ENCODE data around the gene FHOD3. TPM values are rescaled to one million over a fixed set of nuclear protein-coding genes. Genes with fewer than 3 reads are reported as not detected.

FHOD3 gene
- total and polyA plus RNA-seq, 2 donors: 0.90 to 4.1 TPM

DNA sequence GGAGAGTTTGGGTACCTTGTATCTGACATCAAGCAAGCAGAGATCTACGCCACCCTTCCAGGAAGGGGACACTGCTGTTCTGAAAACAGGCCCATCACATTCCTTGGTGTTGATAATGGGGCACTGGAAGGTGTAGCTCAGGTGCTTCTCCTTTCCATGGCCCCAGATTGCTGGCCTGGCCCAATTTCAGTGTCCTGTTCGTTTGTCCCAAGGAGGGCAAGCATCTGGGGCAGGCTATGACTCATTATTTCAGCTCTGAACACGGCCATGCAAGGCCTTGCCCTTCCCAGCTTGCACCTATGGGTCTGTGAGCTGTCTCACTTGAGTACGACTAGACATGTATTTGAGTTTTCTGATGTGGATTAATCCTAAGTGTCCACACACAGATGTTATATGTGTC lies 101.5 kb downstream of the FHOD3 start:
- H3K4me1 ChIP-seq (ENCODE audit: control insufficient read depth in 2 of 2, insufficient read depth in 2 of 2, low read length in 2 of 2): no peaks in the 10 kb centered on the region
- WGBS: 85% methylated on average over 4 of the region's 4 CpGs
- no peak overlapping the region for H3K27ac ChIP-seq (ENCODE audit: low read depth in 1 of 2, low read length in 1 of 2)

DNA sequence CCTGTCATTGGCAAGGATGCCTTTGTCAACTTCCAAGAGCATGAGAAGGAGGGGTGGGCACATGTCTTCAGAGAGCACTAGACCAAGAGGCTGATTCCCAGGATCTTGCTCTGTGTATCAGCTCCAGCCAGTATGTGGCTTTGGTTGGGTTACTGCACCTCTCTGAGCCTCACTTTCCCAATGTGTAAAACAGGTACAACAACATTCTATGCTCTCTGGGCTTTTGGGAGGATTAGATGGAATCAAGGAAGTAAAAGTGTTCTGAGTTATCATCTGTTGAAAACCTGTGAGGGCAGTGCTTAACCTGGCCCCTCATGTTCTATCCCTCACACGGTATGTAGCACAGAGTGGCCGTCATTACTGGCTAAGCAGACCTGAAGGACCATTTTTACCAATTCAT lies 103.9 kb downstream of the FHOD3 start:
- Histone ChIP-seq H3K36me3 (ENCODE audit: control insufficient read depth in 2 of 2, insufficient read depth in 2 of 2, low read length in 1 of 2) (no peaks in the 10 kb centered on the region), H3K4me3 (ENCODE audit: low read length in 2 of 2) (no peak overlapping the region), H3K4me1 (ENCODE audit: control insufficient read depth in 2 of 2, insufficient read depth in 2 of 2, low read length in 2 of 2) (no peaks in the 10 kb centered on the region), H3K27ac (ENCODE audit: low read depth in 1 of 2, low read length in 1 of 2) (no peak overlapping the region), H3K27me3 (ENCODE audit: control insufficient read depth in 2 of 2, insufficient read depth in 1 of 2, low read length in 1 of 2) (no peaks in the 10 kb centered on the region), H3K9me3 (ENCODE audit: control insufficient read depth in 2 of 2, insufficient read depth in 1 of 2, low read length in 1 of 2) (no peaks in the 10 kb centered on the region)
- WGBS: 98% methylated on average over 2 of the region's 2 CpGs
- DNase-seq (ENCODE audit: low read depth in 6 of 9, low spot score in 9 of 9): no peak

More for the DNA sequence above, 101.5 kb downstream of the FHOD3 start:
- H3K27me3 ChIP-seq (ENCODE audit: control insufficient read depth in 2 of 2, insufficient read depth in 1 of 2, low read length in 1 of 2): no peaks in the 10 kb centered on the region
- no peak for DNase-seq (ENCODE audit: low read depth in 6 of 9, low spot score in 9 of 9)
- no peaks in the 10 kb centered on the region for H3K9me3 ChIP-seq (ENCODE audit: control insufficient read depth in 2 of 2, insufficient read depth in 1 of 2, low read length in 1 of 2)
- H3K4me3 ChIP-seq (ENCODE audit: low read length in 2 of 2): no peak overlapping the region
- no peaks in the 10 kb centered on the region for H3K36me3 ChIP-seq (ENCODE audit: control insufficient read depth in 2 of 2, insufficient read depth in 2 of 2, low read length in 1 of 2)

DNA sequence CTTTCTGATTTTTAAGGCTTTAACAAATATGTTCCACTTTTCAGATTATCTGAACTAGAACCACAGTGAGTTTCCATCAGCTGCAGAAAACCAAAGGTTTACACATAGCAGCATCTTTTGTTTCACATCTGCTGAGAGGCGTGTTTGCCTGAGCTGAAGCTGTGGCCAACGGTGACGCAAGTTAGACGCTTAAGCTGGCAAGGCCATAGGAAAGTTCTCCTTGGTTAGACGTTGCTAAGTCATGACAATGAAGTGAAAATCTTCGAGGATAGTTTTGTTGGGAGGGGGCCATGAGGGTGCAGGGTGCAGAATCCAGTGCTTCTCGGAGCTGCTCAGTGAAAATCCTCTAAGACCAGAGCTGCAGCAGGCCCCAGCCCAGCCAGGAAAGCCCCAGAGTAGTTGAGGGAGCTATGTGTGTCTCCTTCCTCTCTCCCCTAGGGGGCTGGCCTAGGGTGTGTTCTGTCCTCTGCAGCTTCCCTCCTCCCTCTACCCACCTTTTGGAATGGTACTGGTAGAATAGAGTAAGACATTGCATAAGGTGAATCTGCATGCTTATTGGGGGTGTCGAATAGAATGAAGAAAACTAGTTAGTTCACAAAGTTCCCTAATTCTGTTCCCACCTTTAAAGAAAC lies 105.4 kb downstream of the FHOD3 start:
- no peaks in the 10 kb centered on the region for H3K4me1 ChIP-seq (ENCODE audit: control insufficient read depth in 2 of 2, insufficient read depth in 2 of 2, low read length in 2 of 2)
- H3K27ac ChIP-seq (ENCODE audit: low read depth in 1 of 2, low read length in 1 of 2): no peak overlapping the region
- H3K9me3 ChIP-seq (ENCODE audit: control insufficient read depth in 2 of 2, insufficient read depth in 1 of 2, low read length in 1 of 2): no peaks in the 10 kb centered on the region
- 88% methylated on average over 8 of the region's 8 CpGs for WGBS
- H3K27me3 ChIP-seq (ENCODE audit: control insufficient read depth in 2 of 2, insufficient read depth in 1 of 2, low read length in 1 of 2): no peaks in the 10 kb centered on the region
- no peak for DNase-seq (ENCODE audit: low read depth in 6 of 9, low spot score in 9 of 9)
- H3K36me3 ChIP-seq (ENCODE audit: control insufficient read depth in 2 of 2, insufficient read depth in 2 of 2, low read length in 1 of 2): no peaks in the 10 kb centered on the region
- no peak overlapping the region for H3K4me3 ChIP-seq (ENCODE audit: low read length in 2 of 2)

DNA sequence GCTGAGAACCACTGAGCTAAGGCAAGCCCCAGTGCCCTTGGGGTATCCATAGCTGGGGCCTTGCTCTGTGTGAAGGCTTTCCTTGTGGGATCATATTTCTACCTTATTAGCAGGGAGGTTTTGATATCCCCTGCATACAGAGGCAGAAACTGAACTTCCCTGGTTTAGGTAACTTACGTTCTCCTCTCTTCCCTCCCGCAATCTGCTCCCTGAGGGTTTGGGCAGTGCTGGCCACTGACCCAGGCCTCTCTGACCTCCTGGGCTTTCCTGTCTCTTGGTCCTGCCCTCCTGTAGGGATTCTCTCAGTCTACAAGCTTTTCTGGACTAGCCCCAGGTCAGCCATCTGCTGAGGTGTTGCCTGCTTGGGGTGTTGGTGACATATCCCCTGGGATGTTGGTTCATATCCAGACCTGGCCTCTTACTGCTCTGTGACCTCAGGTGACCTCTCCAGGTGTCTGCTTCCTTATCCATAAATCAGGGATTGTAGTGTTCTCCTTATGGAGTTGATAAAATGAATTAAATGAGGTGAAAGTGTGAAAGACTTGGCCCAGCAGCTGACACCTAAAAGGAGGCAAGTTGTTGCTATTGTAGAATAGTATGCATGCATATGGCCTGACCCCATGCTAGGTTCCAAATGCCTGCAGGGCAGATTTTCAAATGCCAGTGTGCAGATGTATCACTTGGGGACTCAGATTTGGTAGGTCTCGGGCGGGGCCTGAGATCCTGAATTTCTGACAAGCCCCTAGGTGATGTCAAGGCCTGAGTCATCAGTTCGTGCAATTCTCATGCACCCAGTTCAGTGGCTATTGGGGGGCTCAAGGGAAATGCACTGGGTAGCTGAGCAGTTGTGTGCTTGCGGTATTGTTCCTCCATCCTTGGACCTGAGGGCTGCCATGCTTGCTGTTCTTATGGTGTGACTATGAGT lies 106.6 kb downstream of the FHOD3 start:
- no peaks in the 10 kb centered on the region for H3K4me1 ChIP-seq (ENCODE audit: control insufficient read depth in 2 of 2, insufficient read depth in 2 of 2, low read length in 2 of 2)
- no peak for DNase-seq (ENCODE audit: low read depth in 6 of 9, low spot score in 9 of 9)
- H3K36me3 ChIP-seq (ENCODE audit: control insufficient read depth in 2 of 2, insufficient read depth in 2 of 2, low read length in 1 of 2): no peaks in the 10 kb centered on the region
- no peak overlapping the region for H3K27ac ChIP-seq (ENCODE audit: low read depth in 1 of 2, low read length in 1 of 2)
- no peaks in the 10 kb centered on the region for H3K9me3 ChIP-seq (ENCODE audit: control insufficient read depth in 2 of 2, insufficient read depth in 1 of 2, low read length in 1 of 2)
- 98% methylated on average over 6 of the region's 6 CpGs for WGBS
- H3K27me3 ChIP-seq (ENCODE audit: control insufficient read depth in 2 of 2, insufficient read depth in 1 of 2, low read length in 1 of 2): no peaks in the 10 kb centered on the region
- H3K4me3 ChIP-seq (ENCODE audit: low read length in 2 of 2): no peak overlapping the region

DNA sequence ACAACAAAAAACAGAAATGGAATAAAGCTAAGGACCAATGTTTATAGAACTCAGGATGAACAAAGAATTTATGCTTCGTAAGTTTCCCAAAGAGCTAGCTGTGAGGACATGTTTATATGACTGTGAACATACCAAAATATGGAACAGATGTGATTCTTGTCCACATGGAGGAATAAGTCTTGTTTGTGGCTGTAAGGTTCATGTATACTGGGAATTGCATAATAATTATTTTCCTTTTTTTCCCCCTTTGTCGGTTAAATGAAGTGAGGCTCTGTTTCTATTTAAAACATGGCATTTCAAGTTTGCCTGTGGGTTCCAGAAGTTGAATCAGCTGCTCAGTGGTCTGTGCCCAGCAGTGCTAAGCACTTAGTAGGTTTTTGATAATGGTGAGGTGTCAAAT lies 108.1 kb downstream of the FHOD3 start:
- WGBS: over 99% methylated on average over 2 of the region's 2 CpGs
- Histone ChIP-seq H3K27me3 (ENCODE audit: control insufficient read depth in 2 of 2, insufficient read depth in 1 of 2, low read length in 1 of 2) (no peaks in the 10 kb centered on the region), H3K36me3 (ENCODE audit: control insufficient read depth in 2 of 2, insufficient read depth in 2 of 2, low read length in 1 of 2) (no peaks in the 10 kb centered on the region), H3K27ac (ENCODE audit: low read depth in 1 of 2, low read length in 1 of 2) (no peak overlapping the region), H3K4me1 (ENCODE audit: control insufficient read depth in 2 of 2, insufficient read depth in 2 of 2, low read length in 2 of 2) (no peaks in the 10 kb centered on the region), H3K9me3 (ENCODE audit: control insufficient read depth in 2 of 2, insufficient read depth in 1 of 2, low read length in 1 of 2) (no peaks in the 10 kb centered on the region), H3K4me3 (ENCODE audit: low read length in 2 of 2) (no peak overlapping the region)
- DNase-seq (ENCODE audit: low read depth in 6 of 9, low spot score in 9 of 9): no peak

DNA sequence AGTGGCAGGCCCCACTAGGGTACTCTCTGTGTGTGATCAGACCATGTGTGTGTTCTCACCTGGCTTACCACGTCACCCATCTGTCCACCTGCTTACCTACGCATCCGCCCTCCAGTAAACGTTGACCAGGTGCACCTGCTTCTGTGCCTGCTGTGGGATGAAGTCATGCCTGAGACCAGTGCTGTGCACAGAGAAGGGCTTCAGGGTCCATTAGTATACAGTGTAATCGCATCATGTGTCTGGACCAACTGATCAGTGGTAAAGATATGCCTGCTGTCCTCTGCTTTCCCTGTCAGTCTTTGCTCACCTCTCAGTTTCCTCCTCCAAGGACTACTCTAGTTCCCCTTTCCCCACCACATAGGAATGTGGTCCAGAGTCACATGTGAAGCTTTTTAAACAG lies 109.3 kb downstream of the FHOD3 start:
- no peaks in the 10 kb centered on the region for H3K27me3 ChIP-seq (ENCODE audit: control insufficient read depth in 2 of 2, insufficient read depth in 1 of 2, low read length in 1 of 2)
- H3K27ac ChIP-seq (ENCODE audit: low read depth in 1 of 2, low read length in 1 of 2): no peak overlapping the region
- DNase-seq (ENCODE audit: low read depth in 6 of 9, low spot score in 9 of 9): no peak
- 95% methylated on average over 5 of the region's 5 CpGs for WGBS
- H3K9me3 ChIP-seq (ENCODE audit: control insufficient read depth in 2 of 2, insufficient read depth in 1 of 2, low read length in 1 of 2): no peaks in the 10 kb centered on the region
- H3K36me3 ChIP-seq (ENCODE audit: control insufficient read depth in 2 of 2, insufficient read depth in 2 of 2, low read length in 1 of 2): no peaks in the 10 kb centered on the region
- no peaks in the 10 kb centered on the region for H3K4me1 ChIP-seq (ENCODE audit: control insufficient read depth in 2 of 2, insufficient read depth in 2 of 2, low read length in 2 of 2)
- H3K4me3 ChIP-seq (ENCODE audit: low read length in 2 of 2): no peak overlapping the region

DNA sequence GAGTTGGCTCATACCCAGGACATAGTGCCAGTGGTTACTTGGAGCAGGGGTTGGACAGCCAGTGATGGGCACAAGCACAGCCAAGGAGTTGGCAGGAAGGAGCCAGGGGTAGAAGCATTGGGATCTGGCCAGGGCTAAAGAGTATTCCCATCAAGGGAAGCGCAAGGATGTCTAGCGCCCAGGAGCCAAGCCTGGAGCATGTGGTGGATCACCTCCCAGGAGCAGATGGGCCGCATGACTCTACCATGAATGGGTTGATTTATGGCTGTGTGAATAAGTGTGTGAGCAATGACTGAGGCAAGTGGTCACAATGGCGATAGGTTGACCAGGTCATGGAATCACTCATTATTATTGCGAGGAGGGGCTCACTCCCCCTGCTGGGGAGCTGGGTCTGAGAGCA lies 111.1 kb downstream of the FHOD3 start:
- Histone ChIP-seq H3K9me3 (ENCODE audit: control insufficient read depth in 2 of 2, insufficient read depth in 1 of 2, low read length in 1 of 2) (no peaks in the 10 kb centered on the region), H3K27me3 (ENCODE audit: control insufficient read depth in 2 of 2, insufficient read depth in 1 of 2, low read length in 1 of 2) (no peaks in the 10 kb centered on the region), H3K36me3 (ENCODE audit: control insufficient read depth in 2 of 2, insufficient read depth in 2 of 2, low read length in 1 of 2) (no peaks in the 10 kb centered on the region), H3K4me1 (ENCODE audit: control insufficient read depth in 2 of 2, insufficient read depth in 2 of 2, low read length in 2 of 2) (no peaks in the 10 kb centered on the region), H3K27ac (ENCODE audit: low read depth in 1 of 2, low read length in 1 of 2) (no peak overlapping the region), H3K4me3 (ENCODE audit: low read length in 2 of 2) (no peak overlapping the region)
- WGBS: 96% methylated on average over 5 of the region's 5 CpGs
- no peak for DNase-seq (ENCODE audit: low read depth in 6 of 9, low spot score in 9 of 9)

DNA sequence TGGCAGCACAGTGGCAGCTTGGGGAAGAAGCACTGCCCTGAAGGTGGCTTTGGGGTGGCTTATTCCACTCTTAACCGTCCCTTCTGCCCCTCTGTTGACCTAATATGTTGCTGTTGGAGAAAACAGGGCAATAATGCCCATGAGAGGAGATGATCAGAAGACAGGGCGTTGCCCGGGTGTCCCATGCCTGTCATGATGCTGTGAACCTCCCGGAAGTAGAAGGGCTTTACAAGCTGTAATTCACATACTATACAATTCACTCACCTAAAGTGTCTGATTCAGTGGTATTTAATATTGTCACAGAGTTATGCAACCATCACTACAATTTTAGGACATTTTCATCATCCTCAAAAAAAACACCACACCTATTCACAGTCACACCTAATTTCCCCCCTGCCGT lies 112.3 kb downstream of the FHOD3 start:
- WGBS: 91% methylated on average over 5 of the region's 5 CpGs
- H3K9me3 ChIP-seq (ENCODE audit: control insufficient read depth in 2 of 2, insufficient read depth in 1 of 2, low read length in 1 of 2): no peaks in the 10 kb centered on the region
- DNase-seq (ENCODE audit: low read depth in 6 of 9, low spot score in 9 of 9): no peak
- H3K27me3 ChIP-seq (ENCODE audit: control insufficient read depth in 2 of 2, insufficient read depth in 1 of 2, low read length in 1 of 2): no peaks in the 10 kb centered on the region
- H3K27ac ChIP-seq (ENCODE audit: low read depth in 1 of 2, low read length in 1 of 2): no peak overlapping the region
- H3K36me3 ChIP-seq (ENCODE audit: control insufficient read depth in 2 of 2, insufficient read depth in 2 of 2, low read length in 1 of 2): no peaks in the 10 kb centered on the region
- no peak overlapping the region for H3K4me3 ChIP-seq (ENCODE audit: low read length in 2 of 2)
- no peaks in the 10 kb centered on the region for H3K4me1 ChIP-seq (ENCODE audit: control insufficient read depth in 2 of 2, insufficient read depth in 2 of 2, low read length in 2 of 2)

DNA sequence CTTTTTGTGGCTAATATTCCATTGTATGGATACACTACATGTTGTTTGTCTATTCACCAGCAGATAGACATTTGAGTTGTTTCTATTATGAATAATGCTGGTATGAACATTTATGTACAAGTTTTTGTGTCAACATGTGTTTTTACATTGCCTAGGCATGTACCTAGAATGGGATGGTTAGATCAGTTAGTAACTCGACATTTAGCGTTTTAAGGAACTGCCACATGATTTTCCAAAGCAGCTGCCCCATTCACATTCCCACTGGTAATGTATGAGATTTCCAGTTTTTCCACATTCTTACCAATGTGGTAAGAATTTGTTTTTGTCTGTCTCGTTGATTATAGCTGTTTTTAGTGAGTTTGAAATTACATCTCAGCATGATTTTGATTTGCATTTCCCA lies 112.8 kb downstream of the FHOD3 start:
- H3K4me1 ChIP-seq (ENCODE audit: control insufficient read depth in 2 of 2, insufficient read depth in 2 of 2, low read length in 2 of 2): no peaks in the 10 kb centered on the region
- 95% methylated on average over 3 of the region's 3 CpGs for WGBS
- H3K9me3 ChIP-seq (ENCODE audit: control insufficient read depth in 2 of 2, insufficient read depth in 1 of 2, low read length in 1 of 2): no peaks in the 10 kb centered on the region
- H3K27ac ChIP-seq (ENCODE audit: low read depth in 1 of 2, low read length in 1 of 2): no peak overlapping the region
- H3K4me3 ChIP-seq (ENCODE audit: low read length in 2 of 2): no peak overlapping the region
- DNase-seq (ENCODE audit: low read depth in 6 of 9, low spot score in 9 of 9): no peak
- no peaks in the 10 kb centered on the region for H3K27me3 ChIP-seq (ENCODE audit: control insufficient read depth in 2 of 2, insufficient read depth in 1 of 2, low read length in 1 of 2)
- no peaks in the 10 kb centered on the region for H3K36me3 ChIP-seq (ENCODE audit: control insufficient read depth in 2 of 2, insufficient read depth in 2 of 2, low read length in 1 of 2)

All from thymus (tissue), 11 donors.